DND-41 (cell line): Measurements from ENCODE around the gene UBE2E1.

Experiments used
- ATAC-seq: fragments of 200-7000 bp; cut with Tn5 transposase; 3 replicates; pipeline ENCODE4 v1.9.1; 2021; ENCODE audit warnings: low read depth; ENCODE audit not compliant: insufficient read depth
- DNase-seq: peaks from one replicate; pipeline ENCODE4 v3.0.0-alpha.2; 2020
- H2AFZ ChIP-seq: 2 replicates; pipeline ENCODE4 v1.6.0; 2012; ENCODE audit warnings: low read depth, low read length
- H3K27ac ChIP-seq: 2 replicates; pipeline ENCODE4 v1.5.1; 2012; ENCODE audit warnings: low read length, inconsistent platforms
- H3K27me3 ChIP-seq: fragments of 200-600 bp; sonication (generic); 2 replicates; pipeline ENCODE4 v1.6.0; 2012; ENCODE audit warnings: low read length, mild to moderate bottlenecking, inconsistent platforms; ENCODE audit not compliant: insufficient read depth, poor library complexity
- H3K36me3 ChIP-seq: 2 replicates; pipeline ENCODE4 v1.5.1; 2012; ENCODE audit warnings: low read length, inconsistent platforms; ENCODE audit not compliant: insufficient read depth
- H3K4me1 ChIP-seq: 2 replicates; pipeline ENCODE4 v1.5.1; 2012; ENCODE audit warnings: mild to moderate bottlenecking, low read length; ENCODE audit not compliant: insufficient read depth
- H3K4me2 ChIP-seq: 2 replicates; pipeline ENCODE4 v1.6.0; 2012; ENCODE audit warnings: mild to moderate bottlenecking, moderate library complexity, low read length, inconsistent platforms; ENCODE audit not compliant: insufficient read depth
- H3K4me3 ChIP-seq, 2 experiments: fragments of 200-600 bp in 1 of 2; shearing (Covaris generic) in 1 of 2; 2 replicates each; pipeline ENCODE4 v1.5.1; 2012 to 2016; ENCODE audit warnings: inconsistent platforms in 2 of 2, low read length in 2 of 2, mild to moderate bottlenecking in 2 of 2, low read depth in 1 of 2, moderate library complexity in 1 of 2
- H3K79me2 ChIP-seq: 2 replicates; pipeline ENCODE4 v1.6.0; 2012; ENCODE audit warnings: low read length, inconsistent platforms; ENCODE audit not compliant: insufficient read depth
- H3K9ac ChIP-seq: 2 replicates; pipeline ENCODE4 v1.6.0; 2012; ENCODE audit warnings: low read depth, mild to moderate bottlenecking, inconsistent platforms, low read length, moderate library complexity
- H3K9me3 ChIP-seq: 2 replicates; pipeline ENCODE4 v1.5.1; 2012; ENCODE audit warnings: low read length, moderate library complexity, mild to moderate bottlenecking, inconsistent platforms; ENCODE audit not compliant: insufficient read depth, severe bottlenecking
- H4K20me1 ChIP-seq: 2 replicates; pipeline ENCODE4 v1.6.0; 2012; ENCODE audit warnings: low read length; ENCODE audit not compliant: insufficient read depth
- EZH2 ChIP-seq: IDR thresholded peaks from 3 replicates; pipeline ENCODE4 v1.6.1; 2012; ENCODE audit warnings: borderline replicate concordance, low read depth, mild to moderate bottlenecking, moderate library complexity, low read length, inconsistent platforms; ENCODE audit not compliant: severe bottlenecking
- TF ChIP-seq, protein P1 (sequence below): IDR thresholded peaks from 2 replicates; pipeline ENCODE4 v1.5.1; 2012; ENCODE audit warnings: borderline replicate concordance, low read length, moderate library complexity, mild to moderate bottlenecking; ENCODE audit not compliant: poor library complexity, severe bottlenecking; ENCODE audit errors: extremely low read depth

Gene UBE2E1

GRCh38 chr3:23876923-23877322 lies 71.2 kb downstream of the UBE2E1 start:
- Histone ChIP-seq H3K9me3 (no peaks in the 10 kb centered on the region), H2AFZ (no peak overlapping the region), H3K9ac (no peak overlapping the region), H3K27ac (no peak overlapping the region), H3K36me3 (0 out of 2 replicates have a peak, but pooled peaks cover 2% of the 10 kb centered on the region), H3K27me3 (no peaks in the 10 kb centered on the region), H3K79me2 (peaks cover 28% of the 10 kb centered on the region; the same call in 1 of the 2 replicates), H3K4me2 (no peak overlapping the region), H4K20me1 (peaks cover 28% of the 10 kb centered on the region), H3K4me3 (no peak overlapping the region), H3K4me1 (no peaks in the 10 kb centered on the region)
- DNase-seq: no peak
- ATAC-seq: no peak
- TF ChIP-seq, protein P1, sequence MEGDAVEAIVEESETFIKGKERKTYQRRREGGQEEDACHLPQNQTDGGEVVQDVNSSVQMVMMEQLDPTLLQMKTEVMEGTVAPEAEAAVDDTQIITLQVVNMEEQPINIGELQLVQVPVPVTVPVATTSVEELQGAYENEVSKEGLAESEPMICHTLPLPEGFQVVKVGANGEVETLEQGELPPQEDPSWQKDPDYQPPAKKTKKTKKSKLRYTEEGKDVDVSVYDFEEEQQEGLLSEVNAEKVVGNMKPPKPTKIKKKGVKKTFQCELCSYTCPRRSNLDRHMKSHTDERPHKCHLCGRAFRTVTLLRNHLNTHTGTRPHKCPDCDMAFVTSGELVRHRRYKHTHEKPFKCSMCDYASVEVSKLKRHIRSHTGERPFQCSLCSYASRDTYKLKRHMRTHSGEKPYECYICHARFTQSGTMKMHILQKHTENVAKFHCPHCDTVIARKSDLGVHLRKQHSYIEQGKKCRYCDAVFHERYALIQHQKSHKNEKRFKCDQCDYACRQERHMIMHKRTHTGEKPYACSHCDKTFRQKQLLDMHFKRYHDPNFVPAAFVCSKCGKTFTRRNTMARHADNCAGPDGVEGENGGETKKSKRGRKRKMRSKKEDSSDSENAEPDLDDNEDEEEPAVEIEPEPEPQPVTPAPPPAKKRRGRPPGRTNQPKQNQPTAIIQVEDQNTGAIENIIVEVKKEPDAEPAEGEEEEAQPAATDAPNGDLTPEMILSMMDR: no peak
- no peak for TF ChIP-seq EZH2

DNA sequence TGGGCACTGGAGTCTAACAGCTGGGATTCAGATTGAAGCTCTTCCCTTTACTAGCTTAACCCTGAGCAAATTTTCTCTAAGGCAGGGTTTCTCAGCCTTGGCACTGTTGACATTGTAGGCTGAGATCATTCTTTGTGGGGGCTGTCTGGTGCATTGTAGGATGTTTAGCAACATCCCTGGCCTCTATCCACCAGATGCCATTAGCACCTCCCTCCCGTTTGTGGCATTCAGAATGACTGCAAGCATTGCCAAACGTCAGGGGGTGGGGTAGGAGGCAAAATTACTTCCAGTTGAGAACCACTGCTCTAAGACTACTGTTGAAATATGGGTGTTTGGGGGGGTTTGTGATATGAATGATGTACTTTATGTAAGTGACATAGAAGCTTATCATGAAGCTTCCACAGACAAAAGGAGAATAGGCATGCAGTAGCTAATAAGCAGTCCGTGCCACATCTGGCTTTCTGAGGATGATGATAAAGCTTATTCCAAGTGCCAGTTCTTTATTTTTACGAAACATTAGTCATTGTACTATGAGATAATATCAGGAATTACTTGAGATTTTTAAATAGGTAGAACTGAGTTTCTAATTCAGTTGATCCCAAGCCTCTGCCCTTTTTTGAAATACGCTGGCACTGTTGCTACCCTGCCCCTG lies 71.7 kb downstream of the UBE2E1 start:
- Histone ChIP-seq H3K4me2 (no peak overlapping the region), H3K27me3 (no peaks in the 10 kb centered on the region), H3K4me1 (no peaks in the 10 kb centered on the region), H2AFZ (no peak overlapping the region), H3K4me3 (no peak overlapping the region), H3K9ac (no peak overlapping the region), H4K20me1 (peaks cover 30% of the 10 kb centered on the region), H3K27ac (no peak overlapping the region), H3K36me3 (0 out of 2 replicates have a peak, but pooled peaks cover 4% of the 10 kb centered on the region), H3K79me2 (peaks cover 28% of the 10 kb centered on the region; the same call in 1 of the 2 replicates), H3K9me3 (no peaks in the 10 kb centered on the region)
- no peak for TF ChIP-seq EZH2
- TF ChIP-seq, protein P1: no peak
- ATAC-seq: no peak
- no peak for DNase-seq

- Histone ChIP-seq H3K27ac (no peak overlapping the region), H3K9ac (no peak overlapping the region)
- no peak for ATAC-seq
These were observed 73.7 kb downstream of the UBE2E1 start for GRCh38 chr3:23879485-23879884.

More at GRCh38 chr3:23879485-23879884, 73.7 kb downstream of the UBE2E1 start:
- Histone ChIP-seq H3K4me2 (no peak overlapping the region), H3K27me3 (no peaks in the 10 kb centered on the region), H3K4me1 (no peaks in the 10 kb centered on the region), H3K9me3 (no peaks in the 10 kb centered on the region), H2AFZ (no peak overlapping the region), H3K36me3 (0 out of 2 replicates have a peak, but pooled peaks cover 7% of the 10 kb centered on the region), H3K4me3 (no peak overlapping the region), H4K20me1 (peaks cover 34% of the 10 kb centered on the region), H3K79me2 (peaks cover 26% of the 10 kb centered on the region; the same call in 1 of the 2 replicates)
- DNase-seq: no peak
- TF ChIP-seq, protein P1: no peak
- no peak for TF ChIP-seq EZH2
